Measurements from ENCODE around the gene DUSP5. TPM values are rescaled to one million over a fixed set of nuclear protein-coding genes. Genes with fewer than 3 reads are reported as not detected.

Gene DUSP5
- total RNA-seq, 4 donors from 2014 or later, result 4.8 to 10.8 (median 8.1) TPM

GRCh38 chr10:110498982-110499795 is 1.5 kb downstream of the DUSP5 start:
- TF ChIP-seq CTCF (IDR thresholded peaks at IDR 0.05; ENCODE audit: low read depth), result no peak

DNA sequence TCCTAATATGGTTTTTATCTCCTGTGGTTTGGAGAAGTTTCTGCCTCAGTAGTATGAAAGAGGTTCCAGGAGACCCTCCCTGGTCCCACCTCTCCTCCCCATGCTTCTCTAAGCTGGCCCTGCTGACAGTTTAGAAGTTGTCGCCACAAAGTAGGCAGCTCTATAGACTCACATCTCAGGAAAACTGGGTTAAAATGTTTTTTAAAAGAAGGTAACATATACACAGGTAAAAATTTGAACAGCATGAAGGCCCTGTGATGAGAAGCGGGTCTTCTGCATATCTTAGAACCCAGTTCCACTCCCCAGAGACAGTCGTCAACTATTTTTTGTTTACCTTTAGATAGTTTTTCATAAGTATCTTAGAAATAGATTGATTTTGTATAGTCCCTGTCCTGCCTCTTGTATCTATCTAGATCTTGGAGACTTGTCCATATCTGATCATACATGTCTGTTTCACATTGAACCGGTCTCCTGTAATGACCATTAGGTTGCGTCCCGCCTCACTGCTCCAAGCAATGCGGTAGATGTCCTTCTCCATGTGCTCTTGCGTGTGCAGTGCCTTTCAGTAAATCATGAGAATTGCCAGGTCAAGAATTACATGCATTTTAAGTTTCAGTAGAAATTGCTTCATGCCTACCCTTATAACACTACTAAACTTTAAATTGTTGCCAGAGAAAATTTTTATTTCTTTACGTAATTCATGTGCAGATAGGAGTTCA is 2.2 kb downstream of the DUSP5 start:
- TF ChIP-seq CTCF (IDR thresholded peaks at IDR 0.05; ENCODE audit: low read depth), result no peak

GRCh38 chr10:110500515-110500905 is 2.8 kb downstream of the DUSP5 start:
- no peak for TF ChIP-seq CTCF (IDR thresholded peaks at IDR 0.05; ENCODE audit: low read depth)

DNA sequence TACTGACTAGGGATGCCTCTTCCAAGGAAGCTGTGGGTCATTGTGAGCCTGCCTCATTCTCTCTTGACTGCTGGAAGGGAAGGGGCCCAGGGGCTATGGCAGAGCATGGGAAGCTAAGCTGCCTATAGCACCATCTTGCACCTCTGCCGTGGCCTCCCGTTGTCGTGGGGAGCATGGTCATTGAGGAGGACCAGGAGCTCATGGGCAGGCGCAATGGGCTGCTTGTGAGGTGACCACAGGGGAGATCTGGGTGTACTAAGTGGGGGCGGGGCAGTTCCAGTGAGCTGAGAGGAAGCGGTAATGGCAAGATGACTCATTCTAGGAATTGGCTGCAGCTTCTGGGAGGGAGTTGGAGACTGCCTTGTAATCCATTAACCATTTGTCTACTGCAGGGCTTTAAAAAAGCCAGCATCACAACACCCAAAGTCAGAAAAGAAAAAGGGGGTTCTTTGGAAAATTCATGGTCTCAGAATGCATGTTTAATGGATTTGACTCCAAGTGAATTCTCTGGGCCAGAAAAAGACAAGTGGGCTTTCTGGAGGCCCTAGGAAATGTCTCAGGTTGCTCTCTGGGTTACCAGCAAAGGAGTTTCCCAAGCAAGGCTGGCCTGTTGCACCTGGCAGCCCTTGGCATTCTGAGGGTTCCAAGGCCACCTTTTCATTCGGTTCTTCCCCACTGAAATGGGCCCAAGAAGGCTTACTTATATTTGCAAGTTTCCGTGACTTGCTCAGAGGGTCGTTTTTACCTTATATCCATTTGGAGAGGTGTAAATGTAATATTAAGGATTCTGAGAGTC is 3.6 kb downstream of the DUSP5 start:
- no peak for TF ChIP-seq CTCF (IDR thresholded peaks at IDR 0.05; ENCODE audit: low read depth)

GRCh38 chr10:110502072-110502845 is 4.6 kb downstream of the DUSP5 start:
- TF ChIP-seq CTCF (IDR thresholded peaks at IDR 0.05; ENCODE audit: low read depth), result no peak

- TF ChIP-seq CTCF (IDR thresholded peaks at IDR 0.05; ENCODE audit: low read depth), result no peak
These were observed 5.2 kb downstream of the DUSP5 start for GRCh38 chr10:110502851-110503301.

Measured in subcutaneous adipose tissue (tissue), 4 donors.